Right lobe of liver (tissue), 4 donors: Measurements from ENCODE around the gene KLHL14.

Experiments
- POLR2A ChIP-seq: fragments of 450-650 bp; IDR thresholded peaks from one replicate; pipeline ENCODE4 v1.6.1; 2017; ENCODE audit warnings: antibody characterized with exemption, mild to moderate bottlenecking
- TF ChIP-seq, protein P1 (sequence below), 4 donors: fragments of 200-600 bp in 3 of 4; fragments of 450-650 bp in 1 of 4; IDR thresholded peaks; one replicate each; pipeline versions ENCODE4 v1.5.1 to v1.8.0; 2016 to 2022; ENCODE audit warnings: antibody characterized with exemption in 4 of 4, mild to moderate bottlenecking in 2 of 4
- donor health status: DM: no; HTN: no; CAD: no.
- donor health status: DM: no; HTN: no; CAD: no.
- donor health status: DM: no; HTN: yes; CAD: no.

DNA sequence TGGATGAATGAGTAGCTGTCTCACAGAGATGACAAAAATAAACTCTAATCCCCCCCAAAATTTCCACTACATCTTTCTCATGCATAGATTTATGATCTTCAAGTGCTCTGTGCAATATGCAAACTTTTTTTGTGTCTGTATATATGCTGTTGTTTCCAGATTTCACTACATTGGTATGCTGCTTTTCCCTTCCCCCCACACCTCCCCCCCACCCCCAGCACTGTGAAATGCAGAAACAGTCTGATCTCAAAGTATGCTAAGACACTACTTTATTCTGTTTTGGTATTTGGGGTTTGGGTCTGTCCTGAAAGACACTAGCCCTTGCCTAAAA is 524 bp upstream of the KLHL14 start:
- TF ChIP-seq, protein P1, sequence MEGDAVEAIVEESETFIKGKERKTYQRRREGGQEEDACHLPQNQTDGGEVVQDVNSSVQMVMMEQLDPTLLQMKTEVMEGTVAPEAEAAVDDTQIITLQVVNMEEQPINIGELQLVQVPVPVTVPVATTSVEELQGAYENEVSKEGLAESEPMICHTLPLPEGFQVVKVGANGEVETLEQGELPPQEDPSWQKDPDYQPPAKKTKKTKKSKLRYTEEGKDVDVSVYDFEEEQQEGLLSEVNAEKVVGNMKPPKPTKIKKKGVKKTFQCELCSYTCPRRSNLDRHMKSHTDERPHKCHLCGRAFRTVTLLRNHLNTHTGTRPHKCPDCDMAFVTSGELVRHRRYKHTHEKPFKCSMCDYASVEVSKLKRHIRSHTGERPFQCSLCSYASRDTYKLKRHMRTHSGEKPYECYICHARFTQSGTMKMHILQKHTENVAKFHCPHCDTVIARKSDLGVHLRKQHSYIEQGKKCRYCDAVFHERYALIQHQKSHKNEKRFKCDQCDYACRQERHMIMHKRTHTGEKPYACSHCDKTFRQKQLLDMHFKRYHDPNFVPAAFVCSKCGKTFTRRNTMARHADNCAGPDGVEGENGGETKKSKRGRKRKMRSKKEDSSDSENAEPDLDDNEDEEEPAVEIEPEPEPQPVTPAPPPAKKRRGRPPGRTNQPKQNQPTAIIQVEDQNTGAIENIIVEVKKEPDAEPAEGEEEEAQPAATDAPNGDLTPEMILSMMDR (IDR thresholded peaks at IDR 0.05), result no peak
- TF ChIP-seq POLR2A, result no peak
